HG03460 (cell line): ENCODE measurements around the gene ENDOV.

ENCODE experiments used
- ATAC-seq: cut with Tn5 transposase; IDR thresholded peaks from one replicate; pipeline ENCODE4 v1.9.1; 2021; ENCODE audit not compliant: unreplicated experiment

The ENDOV gene

DNA sequence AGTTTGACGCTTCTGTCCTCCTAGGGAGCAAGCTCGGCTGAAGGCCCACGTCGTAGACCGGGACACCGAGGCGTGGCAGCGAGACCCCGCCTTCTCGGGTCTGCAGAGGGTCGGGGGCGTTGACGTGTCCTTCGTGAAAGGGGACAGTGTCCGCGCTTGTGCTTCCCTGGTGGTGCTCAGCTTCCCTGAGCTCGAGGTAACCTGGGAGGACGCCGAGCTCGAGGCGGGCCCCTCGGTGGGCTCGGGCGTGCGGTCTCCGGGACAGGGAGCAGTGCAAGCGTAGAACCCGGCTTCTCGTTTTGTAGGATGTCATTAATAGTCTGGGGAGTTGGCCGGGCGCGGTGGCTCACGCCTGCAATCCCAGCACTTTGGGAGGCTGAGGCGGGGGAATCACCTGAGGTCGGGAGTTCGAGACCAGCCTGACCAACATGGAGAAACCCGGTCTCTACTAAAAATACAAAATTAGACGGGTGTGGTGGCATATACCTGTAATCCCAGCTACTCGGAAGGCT is 715 bp downstream of the ENDOV start:
- no peak for ATAC-seq

DNA sequence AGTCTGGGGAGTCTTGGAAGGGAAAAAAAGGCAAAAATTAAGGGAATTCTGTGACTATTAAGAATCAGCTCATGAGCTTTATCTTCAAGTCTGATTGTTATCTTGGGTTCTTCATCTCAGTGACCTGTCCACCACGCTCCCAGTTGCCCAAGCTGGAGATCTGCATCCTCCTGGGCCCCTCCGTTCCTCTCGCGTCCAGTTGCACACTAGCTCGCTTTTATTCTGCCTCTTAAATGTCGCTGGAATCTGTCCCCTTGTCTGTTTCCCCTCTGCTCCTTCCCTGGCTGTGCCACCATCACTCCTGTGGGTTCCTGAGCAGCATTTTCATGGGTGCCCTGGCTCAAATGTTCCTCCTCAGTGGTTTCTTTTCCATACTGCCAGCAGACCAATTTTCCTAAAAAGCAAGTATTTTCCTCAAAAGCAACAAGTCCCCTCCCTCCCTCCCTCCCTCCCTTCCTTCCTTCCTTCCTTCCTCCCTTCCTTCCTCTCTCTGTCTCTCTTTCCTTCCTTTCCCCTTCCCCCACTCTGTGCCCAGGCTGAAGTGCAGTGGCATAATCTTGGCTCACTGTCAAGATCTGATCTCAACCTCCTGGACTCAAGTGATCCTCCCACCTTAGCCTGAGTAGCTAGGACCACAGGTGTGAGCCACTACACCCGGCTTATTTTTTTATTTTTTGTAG is 1.4 kb downstream of the ENDOV start:
- no peak for ATAC-seq

DNA sequence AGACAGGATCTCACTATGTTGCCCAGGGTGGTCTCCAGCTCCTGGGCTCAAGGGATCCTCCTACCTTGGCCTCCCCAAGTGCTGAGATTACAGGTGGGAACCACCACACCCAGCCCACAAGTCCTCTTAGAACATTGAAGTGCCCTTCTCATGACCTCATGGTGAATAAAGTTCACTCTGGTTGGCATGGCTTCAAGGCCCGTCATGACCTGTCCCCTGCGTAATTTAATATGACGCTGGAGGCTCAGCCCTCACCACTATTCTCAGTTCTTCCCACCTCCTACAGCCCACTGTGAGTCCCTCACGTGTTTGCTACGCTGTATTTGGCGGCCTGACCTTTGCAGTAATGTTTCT is 1.9 kb downstream of the ENDOV start:
- no peak for ATAC-seq

DNA sequence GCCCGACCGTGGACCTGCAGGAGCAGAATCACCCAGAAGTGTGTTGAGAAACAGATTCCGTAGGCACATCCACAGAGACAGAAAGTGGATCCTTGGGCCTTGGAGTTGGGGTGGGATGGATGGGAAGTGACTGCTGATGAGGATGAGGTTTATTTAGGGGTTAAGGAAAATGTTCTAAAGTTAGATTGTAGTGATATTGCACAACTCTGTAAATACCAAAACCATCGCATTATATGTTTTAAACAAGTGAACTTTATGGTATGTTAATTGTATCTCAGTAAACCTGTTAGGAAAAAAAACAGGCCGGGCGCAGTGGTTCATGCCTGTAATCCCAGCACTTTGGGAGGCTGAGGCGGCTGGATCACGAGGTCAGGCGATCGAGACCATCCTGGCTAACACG is 3.6 kb downstream of the ENDOV start:
- ATAC-seq: no peak

DNA sequence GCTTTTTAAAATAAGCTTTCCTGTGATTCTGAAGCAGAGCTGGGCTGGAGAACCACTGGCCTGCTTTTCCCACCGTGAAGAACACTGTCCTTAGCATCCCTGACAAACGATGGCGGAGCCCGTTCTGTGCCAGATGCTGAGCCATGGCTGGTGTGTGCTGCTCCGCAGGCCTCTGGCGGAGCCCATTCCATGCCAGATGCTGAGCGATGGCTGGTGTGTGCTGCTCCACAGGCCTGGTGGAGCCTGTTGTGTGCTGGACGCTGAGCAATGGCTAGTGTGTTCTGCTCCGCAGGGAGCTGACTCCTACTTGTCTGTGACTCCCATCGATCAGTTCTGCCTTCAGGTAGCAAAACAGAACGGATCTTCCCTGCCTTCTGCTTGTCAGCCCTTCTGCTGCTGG is 4.3 kb downstream of the ENDOV start:
- ATAC-seq: no peak

DNA sequence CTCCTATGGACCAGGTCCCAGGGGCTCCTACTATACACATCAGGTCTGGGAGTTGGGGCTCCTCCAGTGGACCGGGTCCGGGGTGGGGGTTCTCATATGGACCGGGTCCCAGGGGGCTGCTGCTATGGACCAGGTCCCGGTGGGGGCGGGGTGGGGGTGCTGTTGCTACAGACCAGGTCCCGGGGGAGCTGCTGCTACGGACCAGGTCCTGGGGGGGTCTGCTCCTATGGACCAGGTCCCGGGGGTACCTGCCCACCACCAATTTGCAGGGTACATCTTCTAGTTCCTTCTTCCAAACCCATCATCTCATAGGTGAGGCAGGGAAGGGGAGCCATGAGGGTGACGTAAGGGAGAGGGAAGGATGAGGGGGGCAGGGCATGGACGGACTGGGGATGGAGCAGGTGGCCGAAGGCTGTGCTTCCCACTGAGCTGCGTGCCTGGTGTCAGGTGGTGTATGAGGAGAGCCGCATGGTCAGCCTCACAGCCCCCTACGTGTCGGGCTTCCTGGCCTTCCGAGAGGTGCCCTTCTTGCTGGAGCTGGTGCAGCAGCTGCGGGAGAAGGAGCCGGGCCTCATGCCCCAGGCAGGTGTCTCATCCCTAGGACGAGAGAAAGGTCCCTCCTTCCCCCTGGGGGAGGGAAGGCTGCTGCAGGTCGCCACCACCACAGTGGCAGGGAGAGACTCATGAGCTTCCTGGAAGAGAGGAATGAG is 6.6 kb downstream of the ENDOV start:
- ATAC-seq: no peak

DNA sequence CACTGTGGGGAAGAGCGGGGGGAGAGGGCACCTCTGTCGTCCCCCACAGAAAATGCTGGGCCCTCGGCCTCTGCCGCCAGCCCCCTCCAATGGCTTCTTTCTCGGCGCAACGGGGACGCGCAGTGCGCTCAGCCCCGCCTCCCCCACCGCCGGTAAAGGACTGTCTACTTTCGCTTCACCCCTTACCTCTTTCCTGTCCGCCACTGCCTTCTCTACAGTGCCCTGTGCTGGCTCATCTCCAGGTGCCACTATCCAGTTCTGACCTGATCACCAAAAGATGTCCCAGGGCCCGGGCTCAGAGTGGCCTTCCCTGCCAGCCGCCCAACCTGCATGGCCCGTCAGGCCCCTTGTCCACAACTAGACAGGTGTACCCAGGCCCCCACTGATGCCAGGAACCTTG is 7.3 kb downstream of the ENDOV start:
- no peak for ATAC-seq

DNA sequence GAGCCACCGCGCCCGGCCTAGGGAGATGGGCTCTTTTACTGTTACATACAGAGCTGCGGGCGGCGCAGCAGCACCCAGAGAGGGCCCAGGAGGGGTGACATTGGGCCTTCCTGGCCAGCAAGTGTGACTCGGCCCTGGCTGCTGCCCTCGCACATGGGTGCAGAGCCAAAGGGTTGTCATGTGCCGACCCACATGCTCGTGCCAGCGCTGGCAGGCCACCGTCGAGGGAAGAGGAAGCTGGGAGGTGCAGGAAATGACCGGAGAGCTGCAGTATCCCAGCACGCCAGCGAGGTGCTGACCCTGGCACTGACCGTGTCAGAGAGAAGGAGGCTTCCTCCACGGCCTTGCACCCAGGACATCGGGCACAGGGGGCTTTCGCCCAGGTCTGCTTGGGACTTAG is 8.0 kb downstream of the ENDOV start:
- ATAC-seq: no peak

DNA sequence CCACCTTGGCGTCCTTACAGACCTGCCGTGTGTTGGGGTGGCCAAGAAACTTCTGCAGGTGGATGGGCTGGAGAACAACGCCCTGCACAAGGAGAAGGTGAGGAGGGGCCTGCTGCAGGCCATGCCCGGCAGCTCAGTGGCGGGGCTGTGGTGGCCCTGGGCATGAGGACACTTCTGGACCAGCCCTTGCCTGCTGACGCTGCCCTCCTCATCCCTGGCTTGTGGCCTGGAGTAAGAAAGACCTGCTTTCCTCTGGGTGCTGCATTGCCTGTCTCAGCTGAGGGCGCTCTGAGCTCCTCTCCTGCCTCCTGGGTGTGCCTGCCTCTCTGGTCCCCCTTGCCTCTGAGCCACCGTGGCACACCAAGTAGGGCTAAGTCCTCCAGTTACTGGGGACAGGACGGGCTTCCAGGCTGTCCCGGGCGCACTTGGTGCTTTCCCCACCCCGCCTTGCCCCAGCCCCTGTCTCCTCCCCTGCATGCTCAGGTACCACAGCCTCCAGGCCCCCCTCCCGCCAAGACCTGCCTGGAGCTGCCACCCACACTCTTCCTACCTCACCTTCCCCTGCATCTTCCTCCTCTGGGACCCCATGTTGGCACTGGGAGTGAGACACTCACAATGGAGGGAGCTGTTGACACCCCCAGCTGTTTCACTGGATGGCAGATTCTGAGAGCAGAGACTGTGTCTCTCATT is 8.7 kb downstream of the ENDOV start:
- no peak for ATAC-seq

DNA sequence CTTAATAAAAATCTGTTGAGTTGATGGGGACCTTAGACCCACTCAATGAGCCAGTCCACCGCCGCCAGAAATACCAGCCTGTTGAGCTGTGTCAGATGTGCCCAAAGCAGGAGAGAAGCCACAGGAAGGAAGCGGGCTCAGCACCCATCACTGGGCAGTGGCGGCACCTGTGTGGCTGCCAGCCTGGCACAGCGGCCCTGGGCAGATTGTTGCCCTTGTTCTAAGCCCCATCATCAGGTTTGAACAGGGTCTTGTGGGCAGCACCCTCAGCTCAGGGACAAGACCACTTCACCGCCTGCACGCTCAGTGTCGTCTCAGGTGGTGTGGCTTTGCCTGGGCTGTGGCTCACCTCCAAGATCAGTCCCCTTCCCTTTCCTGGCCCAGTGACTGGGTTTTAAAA is 9.3 kb downstream of the ENDOV start:
- ATAC-seq: no peak

DNA sequence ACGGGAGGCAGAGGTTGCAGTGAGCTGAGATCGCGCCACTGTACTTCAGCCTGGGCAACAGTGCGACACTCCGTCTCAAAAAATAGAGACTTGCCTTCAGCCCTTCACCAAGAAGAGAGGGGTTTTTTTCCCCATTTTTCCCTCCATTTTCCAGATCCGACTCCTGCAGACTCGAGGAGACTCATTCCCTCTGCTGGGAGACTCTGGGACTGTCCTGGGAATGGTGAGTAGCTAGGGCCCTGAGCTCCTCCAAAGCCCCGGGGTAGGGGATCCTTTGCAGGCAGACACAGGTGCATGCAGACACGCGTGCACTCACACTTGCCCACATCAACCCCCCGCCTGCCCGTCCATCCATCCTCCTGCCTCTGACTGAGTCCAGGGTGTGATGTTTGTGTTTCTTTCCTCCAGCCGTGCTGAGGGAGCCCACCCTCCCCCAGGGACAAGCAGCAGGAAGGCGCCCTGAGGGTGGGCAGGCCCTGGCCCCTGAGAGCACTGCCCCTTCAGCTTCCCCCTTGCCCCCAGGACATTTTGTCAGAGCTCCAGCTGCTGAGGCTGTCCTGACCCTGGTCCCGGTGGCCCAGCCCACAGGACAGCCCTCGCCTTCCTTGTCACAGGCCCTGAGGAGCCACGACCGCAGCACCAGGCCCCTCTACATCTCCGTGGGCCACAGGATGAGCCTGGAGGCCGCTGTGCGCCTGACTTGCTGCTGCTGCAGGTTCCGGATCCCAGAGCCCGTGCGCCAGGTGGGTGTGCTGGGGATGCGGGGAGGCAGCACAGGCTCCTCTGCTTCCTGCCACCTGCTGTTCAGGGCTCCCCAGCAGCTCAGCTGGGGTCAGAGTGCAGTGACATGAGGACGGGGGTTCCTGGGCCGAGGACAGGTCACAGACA is 10.2 kb downstream of the ENDOV start:
- no peak for ATAC-seq

DNA sequence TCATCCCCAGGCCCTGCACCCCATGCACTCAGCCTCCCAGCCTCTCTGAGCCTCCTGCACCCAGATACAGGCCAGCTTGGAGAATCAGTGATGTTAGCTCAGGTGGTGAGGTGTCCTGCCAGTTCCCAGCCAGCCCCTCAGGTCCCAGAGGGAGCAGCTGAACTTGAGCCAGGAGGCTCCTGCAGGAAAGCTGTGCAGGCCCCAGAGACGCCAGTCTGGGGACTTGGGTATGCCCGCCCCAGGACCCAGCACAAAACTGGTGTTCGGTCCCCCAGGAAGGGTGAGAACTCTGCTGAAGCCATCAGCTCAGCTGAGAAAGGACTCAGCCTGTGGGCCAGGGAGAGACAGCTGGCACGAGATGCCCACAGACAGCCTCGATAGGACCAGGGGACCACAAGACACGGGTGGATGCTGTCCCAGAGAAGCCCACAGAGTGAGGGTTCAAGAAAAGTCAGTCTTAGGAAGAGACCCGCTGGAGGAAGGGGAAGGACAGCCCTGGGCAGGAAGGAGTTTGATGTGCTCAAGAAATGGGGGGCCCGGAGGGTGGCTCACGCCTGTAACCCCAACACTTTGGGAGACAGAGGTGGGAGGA is 11.0 kb downstream of the ENDOV start:
- ATAC-seq: no peak

DNA sequence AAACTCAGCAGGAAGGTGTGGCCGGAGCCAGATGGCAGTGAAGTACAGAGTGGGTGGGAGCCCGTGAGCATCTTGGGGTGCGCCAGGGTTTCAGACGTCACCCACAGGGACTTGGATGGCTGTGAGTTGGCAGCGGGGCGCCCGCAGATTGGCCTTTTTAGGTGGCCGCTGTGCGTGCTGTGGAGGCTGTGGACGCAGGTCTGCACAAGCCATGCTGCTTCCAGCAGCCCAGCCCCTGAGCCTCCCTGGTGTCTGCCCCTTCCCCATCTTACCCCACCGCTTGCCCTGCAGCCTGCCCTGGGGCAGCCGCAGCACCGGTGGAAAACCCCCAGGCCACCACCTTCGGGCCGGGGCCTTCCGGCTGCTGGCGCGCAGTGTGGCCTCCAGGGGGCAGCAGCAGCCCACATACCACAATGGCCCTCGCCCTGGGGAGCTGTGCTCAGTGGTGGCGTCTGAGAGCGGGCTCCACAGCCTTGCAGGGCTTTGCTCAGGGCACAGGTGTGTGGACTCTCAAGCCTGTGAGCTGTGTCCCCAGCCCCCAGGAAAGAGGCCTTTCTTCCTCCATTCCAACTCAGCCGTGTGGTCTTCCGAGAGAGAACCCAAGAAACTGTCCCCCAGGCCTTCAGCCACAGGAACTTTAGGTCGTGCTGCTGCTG is 11.8 kb downstream of the ENDOV start:
- no peak for ATAC-seq

DNA sequence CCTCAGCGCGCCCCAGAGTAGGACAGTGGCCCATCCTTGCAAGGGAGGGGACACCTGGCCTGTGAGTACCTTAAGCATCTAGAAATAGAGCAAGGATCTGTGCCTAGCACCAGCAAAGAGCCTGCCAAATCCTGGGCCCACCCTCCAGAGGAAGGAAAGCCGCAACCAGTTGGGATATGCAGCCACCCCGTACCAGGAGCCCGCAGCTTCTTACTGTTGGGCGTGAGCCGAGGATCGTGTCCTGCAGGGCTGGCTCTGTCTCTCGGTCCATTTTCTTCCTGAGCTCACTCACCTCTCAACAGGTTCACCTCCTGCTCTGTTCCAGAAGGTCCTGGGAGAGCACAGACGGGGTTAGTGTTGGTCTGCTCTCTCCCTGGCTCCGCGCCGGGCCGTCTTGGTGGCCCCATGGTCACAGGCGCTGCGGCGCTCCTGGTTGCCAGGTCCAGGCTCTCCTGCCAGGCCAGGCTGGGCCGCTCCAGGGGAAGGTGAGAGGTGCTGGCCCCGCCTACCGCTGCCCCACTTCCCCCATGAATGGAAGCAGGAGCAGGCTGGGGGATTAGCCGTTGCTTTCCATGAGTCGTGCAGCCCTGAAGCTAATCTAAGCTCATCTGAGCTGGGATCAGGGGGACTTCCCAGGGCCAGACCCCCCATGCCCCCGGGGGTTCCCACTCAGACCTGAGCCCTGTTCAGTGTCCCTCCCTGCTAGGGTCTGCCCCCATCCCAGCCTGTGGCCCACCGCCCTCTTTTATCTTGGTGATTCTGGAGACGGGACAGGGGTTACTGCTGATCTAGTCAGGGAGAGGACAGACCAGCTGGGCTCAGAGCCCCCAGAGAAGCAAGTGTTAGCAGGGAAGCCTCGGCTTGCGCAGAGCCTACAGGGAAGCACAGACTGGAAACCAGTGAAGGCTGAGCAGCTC is 12.7 kb downstream of the ENDOV start:
- ATAC-seq: no peak

DNA sequence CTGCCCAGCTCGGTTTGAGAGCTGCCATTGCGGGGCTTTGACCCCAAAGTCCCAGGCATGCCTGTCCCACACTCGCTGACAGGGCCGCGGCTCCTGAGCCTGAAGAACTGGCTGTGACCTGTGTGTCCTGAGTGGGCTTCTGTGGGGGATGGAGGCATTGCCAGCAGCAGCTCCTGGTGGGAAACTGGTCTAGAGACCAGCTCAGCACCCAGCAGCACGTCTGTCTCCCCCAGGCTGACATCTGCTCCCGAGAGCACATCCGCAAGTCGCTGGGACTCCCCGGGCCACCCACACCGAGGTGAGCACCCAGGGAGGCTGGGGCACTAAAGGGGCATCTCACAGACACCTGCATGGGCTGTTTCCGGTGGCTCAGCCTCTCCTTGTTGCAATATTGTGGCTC is 13.4 kb downstream of the ENDOV start:
- ATAC-seq: no peak

DNA sequence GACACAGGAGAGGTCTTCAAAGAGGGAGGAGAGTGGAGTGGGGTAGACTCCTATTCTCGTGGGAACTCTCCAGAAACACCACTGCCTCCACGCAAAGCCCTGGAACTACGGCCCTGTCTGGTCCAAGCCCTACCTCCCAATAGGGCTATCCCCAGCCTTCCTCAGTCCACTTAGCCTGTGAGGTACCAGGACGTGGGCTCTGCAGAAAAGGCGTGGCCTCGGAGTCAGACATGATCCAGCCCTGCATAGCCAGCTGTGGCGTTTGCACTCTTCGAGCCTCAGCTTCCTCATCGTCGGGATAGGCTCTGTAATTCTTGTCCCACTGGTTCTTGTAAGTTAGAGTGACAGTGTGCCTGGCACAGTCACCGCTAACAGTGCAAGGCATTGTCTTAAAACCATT is 13.8 kb downstream of the ENDOV start:
- no peak for ATAC-seq

DNA sequence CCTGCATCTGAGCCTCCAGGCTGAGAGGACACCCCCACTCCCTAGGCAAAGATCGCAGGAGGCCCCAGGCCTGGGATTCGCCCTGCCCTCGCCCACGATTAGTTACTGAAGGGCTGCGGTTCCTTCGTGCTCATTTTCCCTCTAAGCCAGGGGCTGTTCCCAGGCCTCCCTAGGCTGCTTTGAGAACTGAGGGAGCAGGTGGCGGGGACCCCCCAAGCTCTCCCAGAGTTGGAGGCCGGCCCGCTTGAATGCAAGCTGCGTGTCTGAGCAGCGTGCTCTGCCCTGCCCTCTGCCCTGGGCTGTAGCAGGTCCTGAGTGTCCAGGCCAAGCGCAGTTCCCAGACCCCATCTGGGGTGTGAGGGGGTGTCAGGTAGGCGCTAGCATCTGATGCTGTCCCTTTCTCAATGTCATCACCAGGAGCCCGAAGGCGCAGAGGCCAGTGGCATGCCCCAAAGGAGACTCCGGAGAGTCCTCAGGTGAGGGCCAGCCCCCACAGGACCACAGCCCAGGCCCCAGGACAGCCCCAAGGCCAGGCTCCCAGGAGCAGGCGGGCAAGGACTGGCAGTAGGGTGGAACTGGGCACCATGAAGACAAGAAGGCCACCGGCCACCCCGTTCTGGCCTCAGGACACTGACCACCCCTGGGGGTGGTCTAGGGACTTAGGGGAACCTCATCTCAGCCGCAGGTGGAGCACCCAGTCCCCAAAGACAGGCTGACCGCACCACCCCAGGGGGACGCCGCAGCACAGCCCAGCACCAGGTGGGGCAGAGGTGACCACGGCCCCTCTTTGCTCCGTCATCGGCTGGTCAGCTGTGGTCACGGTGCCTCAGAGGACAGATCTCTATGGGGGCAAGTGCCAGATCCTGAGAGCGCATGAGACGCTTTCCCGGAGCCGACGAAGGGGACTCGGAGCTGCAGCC is 14.6 kb downstream of the ENDOV start:
- ATAC-seq: no peak
